HG02973 (cell line): ENCODE measurements around the gene RAI1.

Experiments used
- ATAC-seq: cut with Tn5 transposase; IDR thresholded peaks from one replicate; pipeline ENCODE4 v1.9.1; 2021; ENCODE audit warnings: moderate library complexity; ENCODE audit not compliant: unreplicated experiment

The RAI1 gene

DNA sequence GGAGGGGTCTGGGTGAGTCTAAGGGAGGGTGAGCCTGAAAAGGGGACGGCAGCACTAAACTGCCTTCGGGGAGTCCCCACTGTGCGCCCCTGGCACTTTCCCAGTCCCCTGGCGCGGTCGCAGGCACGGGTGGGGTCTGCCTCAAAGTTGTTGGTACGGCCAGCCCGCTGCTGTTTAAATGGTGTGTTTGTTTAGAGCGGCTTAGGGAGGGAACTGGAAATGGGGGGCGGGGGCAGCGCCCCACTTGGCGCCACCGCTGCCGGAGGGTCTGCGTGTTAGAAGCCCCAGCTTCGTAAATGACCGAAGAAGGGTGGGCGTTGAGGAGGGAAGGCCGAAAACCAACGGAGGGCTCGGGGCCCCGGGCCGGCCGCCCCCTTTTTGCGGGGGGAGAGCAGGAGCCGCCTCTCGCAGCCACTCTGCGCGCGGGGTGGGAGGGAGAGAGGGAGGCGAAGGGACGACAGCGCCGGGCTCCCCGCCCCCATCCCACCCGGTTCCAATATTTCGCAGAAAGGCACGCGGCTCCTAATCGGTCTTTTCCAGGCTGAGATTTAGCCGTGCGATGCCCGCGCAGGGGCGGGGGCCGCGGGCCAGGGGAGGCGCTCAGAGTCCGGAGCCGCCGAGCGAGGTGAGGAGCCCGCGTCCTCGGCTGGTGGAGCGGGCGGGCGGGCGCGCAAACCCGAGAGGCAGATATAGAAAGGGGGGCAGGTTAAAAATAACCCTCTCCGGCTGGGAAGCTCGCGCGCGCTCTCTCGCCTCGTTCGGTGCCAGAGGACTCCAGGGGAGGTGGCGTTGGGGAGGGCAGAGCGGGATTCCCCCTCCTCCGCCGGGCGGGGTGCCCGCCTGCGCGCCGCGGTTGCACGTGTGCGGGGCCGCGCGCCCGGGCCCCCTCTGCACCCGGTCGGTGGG lies 100.6 kb downstream of the RAI1 start:
- no peak for ATAC-seq

DNA sequence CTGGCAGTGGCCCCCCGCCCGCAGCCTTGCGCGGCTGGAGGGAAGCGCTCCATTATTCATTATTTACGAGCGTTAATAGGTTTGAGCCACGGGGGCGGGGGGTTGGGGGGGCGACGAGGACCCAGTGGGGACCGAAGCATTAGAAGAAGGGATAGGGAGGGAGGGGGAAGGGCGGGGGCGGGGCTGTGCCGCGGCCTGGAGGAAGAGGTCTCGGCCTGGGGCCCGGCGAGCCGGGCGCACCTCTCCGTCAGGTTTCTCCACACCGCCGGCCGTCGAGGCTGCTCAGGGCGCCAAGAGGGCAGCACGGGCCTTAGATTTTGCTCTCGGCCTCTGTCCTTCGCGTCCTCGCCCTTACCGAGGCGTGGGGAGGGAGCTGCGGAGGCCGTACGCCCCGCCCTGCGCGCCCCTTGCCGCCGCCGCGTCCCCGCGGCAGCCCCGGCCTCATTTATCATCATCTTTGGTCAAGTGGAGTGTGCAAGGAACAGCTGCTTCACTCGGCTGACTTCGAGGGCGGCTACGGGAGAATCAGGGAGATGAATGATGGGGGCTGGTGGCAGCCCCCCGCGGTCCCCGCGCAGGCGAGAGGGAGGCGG lies 101.4 kb downstream of the RAI1 start:
- no peak for ATAC-seq

DNA sequence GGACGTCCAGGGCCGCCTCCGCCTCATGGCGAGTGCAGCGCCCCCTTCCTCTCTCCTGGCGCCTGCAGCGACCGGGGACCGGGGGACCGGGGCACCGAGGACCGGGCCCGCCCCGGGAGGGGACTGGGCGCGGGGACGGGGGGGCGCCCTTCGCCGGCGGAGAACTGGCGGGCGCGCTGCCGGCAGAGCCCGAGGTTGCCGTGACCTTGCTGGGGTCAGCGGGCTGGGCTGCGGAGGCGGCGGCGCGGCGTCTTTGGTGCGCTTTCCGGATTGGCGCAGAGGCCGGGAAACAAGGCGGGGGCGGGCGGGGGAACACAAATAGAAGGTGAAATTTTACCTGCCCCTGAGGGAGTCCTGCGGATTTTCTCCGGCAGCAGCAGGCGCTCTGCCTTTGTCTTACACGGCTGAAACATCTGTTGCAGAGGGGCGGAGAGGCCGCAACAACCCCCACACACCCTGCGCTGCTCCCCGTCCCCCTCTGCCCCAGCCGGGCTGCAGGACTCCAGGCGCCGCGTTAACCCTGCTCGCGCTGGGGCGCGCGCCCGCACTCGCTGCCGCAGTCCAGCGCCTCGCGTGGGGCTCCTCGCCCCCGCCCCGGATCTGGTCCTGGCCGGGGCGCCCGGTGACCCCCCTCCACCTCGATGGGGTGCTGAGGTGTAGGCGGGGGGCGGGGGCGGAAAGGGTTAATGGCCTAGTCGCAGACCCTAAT lies 102.0 kb downstream of the RAI1 start:
- ATAC-seq = no peak

DNA sequence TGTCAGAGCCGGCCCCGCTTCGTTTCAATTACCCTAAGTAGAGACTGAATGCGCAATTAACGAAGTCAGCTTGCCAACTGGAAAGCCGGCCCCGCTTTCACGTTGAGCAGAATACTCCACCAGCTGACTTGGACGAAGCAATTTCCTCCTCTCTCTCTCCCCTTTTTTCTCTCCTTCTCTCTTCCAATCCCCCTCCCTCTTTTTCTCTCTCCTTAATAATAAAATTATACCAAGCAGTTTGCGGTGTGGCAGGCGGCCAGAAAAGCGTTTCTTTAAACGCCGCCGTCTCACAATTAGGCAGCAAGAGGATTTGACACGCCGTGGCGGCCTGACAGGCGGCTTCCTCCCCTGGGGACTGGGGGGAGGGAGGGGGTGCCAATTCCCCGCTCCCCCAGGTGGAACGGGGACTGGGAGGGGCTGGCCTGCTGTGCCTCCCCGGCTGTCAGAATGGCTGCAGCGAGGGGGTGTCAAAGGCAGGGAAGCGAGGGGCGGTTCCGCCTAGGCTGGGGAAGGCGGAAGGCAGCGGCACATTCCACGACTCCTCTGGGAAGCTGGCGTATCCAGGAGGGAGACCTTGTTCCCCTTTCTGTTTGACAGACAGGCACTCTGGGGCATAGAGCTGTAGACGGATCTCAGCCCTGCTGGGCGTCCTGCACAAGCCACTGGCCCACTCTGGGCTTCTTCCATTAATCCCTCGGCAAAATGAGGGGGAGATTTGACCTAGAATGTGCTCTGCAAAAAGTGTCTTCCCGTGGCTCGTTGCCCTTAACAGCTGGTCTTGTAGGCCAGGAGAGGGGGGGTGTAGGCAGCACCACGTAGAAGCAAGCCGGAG lies 102.8 kb downstream of the RAI1 start:
- no peak for ATAC-seq

DNA sequence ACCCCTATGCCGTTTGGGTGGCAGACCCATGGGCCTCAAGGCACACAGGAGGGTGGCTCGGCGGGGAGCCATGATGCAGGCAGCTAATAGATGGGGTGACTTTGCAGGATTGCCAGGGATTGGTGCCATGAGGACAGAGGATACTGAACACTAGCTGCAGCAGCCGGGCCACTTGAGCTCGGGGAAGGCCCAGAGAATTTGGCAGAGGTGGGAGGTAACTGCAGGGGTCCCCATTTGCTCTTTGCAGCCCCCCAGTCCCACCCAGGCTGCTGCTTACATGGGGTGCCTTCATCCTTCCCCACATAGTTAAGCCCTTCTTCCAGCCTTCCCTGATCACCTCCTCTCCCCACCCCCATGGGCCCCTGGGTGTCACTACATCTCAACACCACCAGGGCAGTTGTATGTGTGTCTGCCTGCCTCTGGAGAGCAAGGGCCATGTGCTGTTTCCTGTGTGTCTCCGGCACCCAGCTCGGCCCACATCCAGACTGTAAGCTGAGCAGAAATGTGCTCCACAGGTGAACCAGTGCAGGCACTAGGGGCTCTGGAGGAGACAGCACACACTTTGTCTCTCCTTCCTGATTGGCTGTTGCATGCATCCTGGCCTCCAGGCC lies 103.5 kb downstream of the RAI1 start:
- no peak for ATAC-seq

DNA sequence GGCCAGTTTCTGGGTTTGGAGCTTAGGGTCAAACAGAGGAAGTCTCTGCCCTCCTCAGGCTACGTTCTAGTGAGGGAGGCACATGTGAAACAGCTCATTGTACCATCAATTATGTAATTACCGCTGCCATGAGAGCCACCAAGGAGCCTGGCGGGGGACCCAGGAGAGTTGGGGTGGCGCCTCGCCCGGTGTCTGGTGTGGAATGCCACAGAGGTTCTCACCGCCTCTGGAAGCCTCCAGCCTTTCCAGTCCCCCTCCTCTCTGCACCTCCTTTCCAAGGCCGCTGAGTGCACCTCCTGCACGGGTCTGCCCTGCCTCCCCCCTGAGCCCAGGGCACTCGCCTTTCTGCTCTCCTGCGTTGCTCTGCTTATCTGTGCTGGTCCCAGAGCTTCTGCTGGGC lies 104.1 kb downstream of the RAI1 start:
- no peak for ATAC-seq

DNA sequence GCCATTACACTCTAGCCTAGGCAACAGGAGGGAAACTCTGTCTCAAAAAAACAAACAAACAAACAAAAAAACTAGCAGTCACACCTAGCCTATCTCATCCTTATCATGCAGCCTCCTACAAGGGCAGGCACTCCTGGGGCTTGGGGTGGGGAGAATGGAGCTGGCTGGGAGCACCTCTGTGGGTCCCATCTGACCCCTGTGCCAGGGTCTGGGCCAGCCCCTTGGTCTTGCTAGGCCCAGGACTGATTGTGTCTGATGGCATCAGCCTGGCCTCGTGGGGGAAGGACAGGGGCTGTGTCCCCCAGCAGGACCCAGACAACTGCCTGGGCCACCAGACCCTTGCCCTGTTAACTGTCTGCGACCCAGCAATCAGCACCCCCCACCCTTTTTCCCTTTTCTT lies 105.7 kb downstream of the RAI1 start:
- no peak for ATAC-seq

DNA sequence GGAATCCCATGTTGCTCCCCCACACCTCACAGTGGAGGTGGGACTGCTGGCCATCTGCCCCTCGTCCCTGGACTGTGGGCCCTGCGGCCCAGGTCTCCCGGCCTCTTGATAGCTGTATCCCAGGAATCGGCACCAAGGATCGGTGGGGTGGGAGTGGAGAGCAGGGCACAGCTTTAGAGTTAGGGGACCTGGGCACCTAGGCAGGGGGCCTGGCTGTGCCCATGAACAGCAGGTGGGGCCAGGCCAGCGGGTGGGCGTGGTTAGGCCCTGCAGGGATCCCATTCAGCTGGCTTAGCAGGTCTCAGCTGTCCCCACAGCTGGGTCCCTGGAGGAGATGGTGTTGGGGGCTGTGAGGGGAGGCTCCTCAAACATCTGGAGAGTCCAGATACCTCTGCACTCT lies 106.3 kb downstream of the RAI1 start:
- no peak for ATAC-seq

DNA sequence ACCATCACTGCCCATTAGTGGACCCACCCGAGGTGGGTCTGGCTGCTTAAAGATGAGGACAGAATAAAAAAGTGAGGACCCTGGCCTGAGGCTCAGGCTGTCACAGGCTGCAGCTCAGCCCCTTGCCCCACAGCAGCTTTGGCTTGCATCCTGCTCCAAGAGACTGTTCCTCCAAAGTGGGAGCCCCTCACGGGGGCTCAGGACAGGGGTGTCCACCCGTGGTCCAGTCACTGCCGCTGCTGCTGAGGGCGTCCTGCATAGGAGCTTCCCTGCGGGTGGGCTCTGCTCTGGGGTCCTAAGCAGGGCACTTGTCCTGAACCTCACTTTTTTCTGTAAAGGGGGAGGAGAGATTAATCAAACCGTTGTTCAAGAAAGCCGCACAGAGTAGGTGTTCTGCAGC lies 107.7 kb downstream of the RAI1 start:
- no peak for ATAC-seq

DNA sequence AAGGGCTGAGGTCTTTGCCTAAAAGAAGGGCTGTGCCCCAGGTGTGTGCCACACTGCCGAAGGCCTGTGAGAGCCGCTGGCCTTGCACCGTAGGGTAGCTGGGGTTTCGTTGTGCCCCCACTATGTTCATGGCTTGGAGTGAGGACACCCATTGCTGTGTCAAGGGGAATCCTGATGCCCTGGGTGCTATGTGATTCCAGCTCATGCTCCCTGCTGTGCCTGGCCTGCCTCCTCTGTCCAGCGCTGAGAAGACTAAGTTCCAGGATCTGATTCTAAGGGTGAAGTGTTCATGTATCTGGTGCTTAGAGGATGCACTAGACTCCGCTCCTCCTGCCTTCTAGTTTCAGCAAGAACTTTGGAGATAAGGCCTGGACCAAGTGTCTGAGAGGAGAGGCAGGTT lies 108.2 kb downstream of the RAI1 start:
- ATAC-seq = no peak

DNA sequence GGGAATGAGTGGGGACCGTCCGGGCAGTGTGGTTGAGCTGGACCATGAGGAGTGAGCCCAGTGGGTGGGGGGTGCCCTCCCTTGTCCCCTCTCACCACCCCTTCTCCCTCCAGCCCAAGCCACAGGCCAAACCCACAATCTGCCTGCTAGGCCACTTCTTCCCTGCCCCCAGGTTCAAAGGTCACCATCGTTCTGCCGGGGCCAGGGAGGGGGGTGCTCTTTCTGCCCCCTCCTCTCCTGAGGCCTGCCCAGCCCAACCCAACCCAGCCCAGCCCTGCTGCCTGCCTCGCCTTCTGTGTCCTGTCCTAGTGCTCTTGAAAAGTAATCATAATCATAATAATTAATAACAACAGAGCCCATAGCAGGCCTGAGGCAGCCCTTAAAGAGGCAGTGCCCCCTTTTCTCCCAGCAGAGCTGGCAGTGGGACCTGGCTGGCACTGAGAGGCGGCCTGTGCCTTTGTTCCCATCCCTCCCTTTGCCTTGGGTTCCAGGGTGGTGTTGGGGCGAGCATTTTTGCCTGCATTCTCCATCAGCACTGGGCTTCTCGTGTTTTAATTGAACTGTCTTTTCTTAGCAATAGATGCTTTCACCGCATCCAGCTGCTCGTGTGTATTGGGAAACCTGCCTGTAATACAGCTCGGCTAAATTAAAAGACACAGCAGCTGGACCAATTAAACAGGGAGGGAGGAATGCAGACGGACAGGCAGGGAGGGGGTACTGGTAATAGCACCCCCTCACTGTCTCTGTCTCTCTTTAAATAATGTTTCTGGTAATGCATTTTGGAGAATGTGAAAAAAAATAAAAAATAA lies 108.8 kb downstream of the RAI1 start:
- no peak for ATAC-seq

DNA sequence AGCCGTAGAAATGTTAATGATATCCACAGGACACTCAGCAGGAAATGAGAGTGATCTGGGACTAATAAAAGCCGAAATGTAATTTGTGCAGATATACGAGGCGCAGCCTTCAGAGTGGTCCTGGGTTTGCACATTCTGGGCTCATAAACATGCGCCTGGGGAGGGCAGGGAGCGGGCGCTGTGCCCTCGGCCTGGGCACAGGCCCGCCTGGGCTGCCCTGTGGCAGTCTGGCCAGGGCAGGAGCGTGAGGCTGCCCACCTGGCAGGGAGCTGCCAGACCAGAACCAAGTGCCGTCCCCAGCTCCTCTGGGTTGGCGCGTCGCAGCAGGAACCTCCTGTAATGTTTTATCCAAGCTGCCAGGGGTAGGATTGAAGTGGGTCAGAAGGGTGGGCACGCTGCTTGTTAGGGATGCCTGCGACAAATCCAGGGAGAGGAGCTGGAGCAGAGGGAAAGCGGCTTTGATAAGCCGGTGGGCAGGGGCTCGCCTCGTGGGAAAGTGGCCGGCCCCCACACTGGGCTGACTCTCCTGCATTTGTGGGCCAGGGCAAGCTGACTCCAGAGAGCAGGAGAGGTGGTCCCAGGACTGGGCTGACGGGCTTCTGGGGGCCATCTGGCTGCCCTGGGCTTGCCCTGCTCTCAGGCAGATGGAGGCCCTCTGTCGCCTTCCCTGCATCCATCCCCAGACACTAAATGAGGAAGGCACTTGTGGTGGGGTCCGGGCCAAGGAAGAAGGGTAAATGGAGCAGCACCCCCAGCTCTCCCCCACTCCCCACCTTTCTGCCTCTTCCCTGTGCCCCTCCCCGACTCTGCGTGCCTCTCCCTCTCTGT lies 109.6 kb downstream of the RAI1 start:
- no peak for ATAC-seq

DNA sequence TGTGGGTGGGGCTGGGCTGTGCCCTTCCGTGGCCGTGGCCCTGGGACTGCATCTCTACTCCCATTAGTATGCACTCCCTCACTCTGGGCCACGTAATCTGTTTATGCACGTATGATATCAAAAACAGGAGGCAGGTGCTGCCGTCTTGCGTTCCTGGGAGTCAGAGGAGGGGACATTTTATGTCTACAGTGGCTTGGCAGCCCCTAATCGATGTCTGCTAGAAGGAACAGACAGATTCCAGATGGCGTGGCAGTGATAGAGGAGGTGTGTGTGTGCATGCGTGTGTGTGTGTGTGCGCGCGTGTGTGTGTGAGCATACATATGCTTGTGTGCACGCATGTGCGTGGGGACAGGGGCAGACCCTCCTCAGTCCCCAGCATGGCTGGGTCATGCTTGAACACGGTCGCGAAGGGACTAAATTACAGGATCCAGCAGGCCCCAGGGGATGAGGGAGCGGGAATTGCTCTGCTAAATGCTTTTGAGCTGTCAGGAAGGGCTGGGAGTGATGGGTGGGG lies 110.8 kb downstream of the RAI1 start:
- ATAC-seq = no peak

DNA sequence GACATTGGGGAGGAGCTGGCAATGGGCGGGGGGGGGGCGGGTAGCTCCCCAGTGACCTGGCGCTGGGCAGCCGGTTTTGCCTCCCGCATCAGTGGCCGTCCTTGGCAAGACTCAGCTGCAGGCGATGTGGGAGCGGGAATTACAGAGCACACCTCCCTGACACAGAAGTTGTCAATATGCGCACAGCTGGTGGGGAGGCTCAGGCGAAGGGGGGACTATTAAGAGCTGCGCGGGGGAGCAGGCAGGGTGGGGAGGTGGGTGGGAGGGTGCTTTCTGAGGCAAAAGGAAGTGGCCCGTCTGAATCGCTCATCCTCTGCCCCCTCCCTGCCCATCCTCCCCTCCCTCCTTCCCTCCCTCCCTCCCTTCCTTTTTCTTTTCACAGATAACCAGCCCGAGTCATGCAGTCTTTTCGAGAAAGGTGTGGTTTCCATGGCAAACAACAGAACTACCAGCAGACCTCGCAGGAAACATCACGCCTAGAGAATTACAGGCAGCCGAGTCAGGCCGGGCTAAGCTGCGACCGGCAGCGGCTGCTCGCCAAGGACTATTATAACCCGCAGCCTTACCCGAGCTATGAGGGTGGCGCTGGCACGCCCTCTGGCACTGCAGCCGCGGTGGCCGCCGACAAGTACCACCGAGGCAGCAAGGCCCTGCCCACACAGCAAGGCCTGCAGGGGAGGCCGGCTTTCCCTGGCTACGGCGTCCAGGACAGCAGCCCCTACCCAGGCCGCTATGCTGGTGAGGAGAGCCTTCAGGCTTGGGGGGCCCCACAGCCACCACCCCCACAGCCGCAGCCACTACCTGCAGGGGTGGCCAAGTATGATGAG lies 111.5 kb downstream of the RAI1 start:
- ATAC-seq = no peak

DNA sequence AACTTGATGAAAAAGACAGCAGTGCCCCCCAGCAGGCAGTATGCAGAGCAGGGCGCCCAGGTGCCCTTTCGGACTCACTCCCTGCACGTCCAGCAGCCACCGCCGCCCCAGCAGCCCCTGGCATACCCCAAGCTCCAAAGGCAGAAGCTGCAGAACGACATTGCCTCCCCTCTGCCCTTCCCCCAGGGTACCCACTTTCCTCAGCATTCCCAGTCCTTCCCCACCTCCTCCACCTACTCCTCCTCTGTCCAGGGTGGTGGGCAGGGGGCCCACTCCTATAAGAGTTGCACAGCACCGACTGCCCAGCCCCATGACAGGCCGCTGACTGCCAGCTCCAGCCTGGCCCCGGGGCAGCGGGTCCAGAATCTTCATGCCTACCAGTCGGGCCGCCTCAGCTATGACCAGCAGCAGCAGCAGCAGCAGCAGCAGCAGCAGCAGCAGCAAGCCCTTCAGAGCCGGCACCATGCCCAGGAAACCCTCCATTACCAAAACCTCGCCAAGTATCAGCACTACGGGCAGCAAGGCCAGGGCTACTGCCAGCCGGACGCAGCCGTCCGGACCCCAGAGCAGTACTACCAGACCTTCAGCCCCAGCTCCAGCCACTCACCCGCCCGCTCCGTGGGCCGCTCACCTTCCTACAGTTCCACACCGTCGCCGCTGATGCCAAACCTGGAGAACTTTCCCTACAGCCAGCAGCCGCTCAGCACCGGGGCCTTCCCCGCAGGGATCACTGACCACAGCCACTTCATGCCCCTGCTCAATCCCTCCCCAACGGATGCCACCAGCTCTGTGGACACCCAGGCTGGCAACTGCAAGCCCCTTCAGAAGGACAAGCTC lies 112.3 kb downstream of the RAI1 start:
- no peak for ATAC-seq

DNA sequence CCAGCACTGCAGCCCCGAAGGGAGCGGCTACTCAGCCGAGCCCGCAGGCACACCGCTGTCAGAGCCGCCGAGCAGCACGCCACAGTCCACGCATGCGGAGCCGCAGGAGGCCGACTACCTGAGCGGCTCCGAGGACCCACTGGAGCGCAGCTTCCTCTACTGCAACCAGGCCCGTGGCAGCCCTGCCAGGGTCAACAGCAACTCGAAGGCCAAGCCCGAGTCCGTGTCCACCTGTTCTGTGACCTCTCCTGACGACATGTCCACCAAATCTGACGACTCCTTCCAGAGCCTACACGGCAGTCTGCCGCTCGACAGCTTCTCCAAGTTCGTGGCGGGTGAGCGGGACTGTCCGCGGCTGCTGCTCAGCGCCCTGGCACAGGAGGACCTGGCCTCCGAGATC lies 113.1 kb downstream of the RAI1 start:
- ATAC-seq = no peak

DNA sequence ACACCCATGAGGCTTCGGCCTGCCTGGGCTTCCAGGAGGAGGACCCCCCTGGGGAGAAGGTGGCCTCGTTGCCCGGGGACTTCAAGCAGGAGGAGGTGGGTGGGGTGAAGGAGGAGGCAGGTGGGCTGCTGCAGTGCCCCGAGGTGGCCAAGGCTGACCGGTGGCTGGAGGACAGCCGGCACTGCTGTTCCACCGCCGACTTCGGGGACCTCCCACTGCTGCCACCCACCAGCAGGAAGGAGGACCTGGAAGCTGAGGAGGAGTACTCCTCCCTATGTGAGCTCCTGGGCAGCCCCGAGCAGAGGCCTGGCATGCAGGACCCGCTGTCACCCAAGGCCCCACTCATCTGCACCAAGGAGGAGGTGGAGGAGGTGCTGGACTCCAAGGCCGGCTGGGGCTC lies 114.0 kb downstream of the RAI1 start:
- no peak for ATAC-seq
